Smooth muscle cell (in vitro differentiated cells): ENCODE results near the gene FGD6. TPM values are rescaled to one million over a fixed set of nuclear protein-coding genes. Genes with fewer than 3 reads are reported as not detected.

ENCODE experiments used
- DNase-seq: peaks from one replicate; lab custom pipeline; 2025; ENCODE audit not compliant: unreplicated experiment; lab: John Stamatoyannopoulos, UW
- H2AFZ ChIP-seq: fragments of 200-600 bp; sonication (generic); 2 replicates; pipeline ENCODE4 v1.6.0; 2016; ENCODE audit warnings: antibody characterized with exemption, low read depth, mild to moderate bottlenecking
- H3F3A ChIP-seq: fragments of 200-600 bp; sonication (generic); 2 replicates; pipeline ENCODE4 v1.6.0; 2017; ENCODE audit warnings: antibody characterized with exemption, low read depth
- H3K27ac ChIP-seq: fragments of 200-600 bp; sonication (generic); 2 replicates; pipeline ENCODE4 v1.5.1; 2016; ENCODE audit warnings: low read depth, mild to moderate bottlenecking
- H3K27me3 ChIP-seq: fragments of 200-600 bp; sonication (generic); 2 replicates; pipeline ENCODE4 v1.6.1; 2016; ENCODE audit warnings: low read depth, mild to moderate bottlenecking
- H3K36me3 ChIP-seq: fragments of 200-600 bp; sonication (generic); 2 replicates; pipeline ENCODE4 v1.5.1; 2016; ENCODE audit warnings: low read depth
- H3K4me1 ChIP-seq: fragments of 200-600 bp; sonication (generic); 2 replicates; pipeline ENCODE4 v1.5.1; 2016; ENCODE audit warnings: low read depth
- H3K4me2 ChIP-seq: fragments of 200-600 bp; sonication (generic); 2 replicates; pipeline ENCODE4 v1.6.0; 2016; ENCODE audit warnings: mild to moderate bottlenecking
- H3K4me3 ChIP-seq: fragments of 200-600 bp; sonication (generic); 2 replicates; pipeline ENCODE4 v1.5.1; 2016; ENCODE audit warnings: mild to moderate bottlenecking
- H3K79me2 ChIP-seq: fragments of 200-600 bp; sonication (generic); 2 replicates; pipeline ENCODE4 v1.6.0; 2016; ENCODE audit warnings: low read depth, mild to moderate bottlenecking
- H3K9ac ChIP-seq: fragments of 200-600 bp; sonication (generic); 2 replicates; pipeline ENCODE4 v1.6.0; 2016; ENCODE audit warnings: low read depth
- H3K9me3 ChIP-seq: fragments of 200-600 bp; sonication (generic); replicated peaks from 2 replicates; pipeline ENCODE4 v1.5.1; 2016; ENCODE audit warnings: low read depth
- H4K20me1 ChIP-seq: fragments of 200-600 bp; sonication (generic); 2 replicates; pipeline ENCODE4 v1.6.0; 2016; ENCODE audit warnings: low read depth
- CTCF ChIP-seq: fragments of 200-600 bp; sonication (generic); IDR thresholded peaks from 2 replicates; pipeline ENCODE4 v1.5.1; 2017; ENCODE audit warnings: borderline replicate concordance, mild to moderate bottlenecking, antibody characterized with exemption; ENCODE audit not compliant: insufficient read depth, poor library complexity, severe bottlenecking
- WGBS: methylation state at CpG from one replicate; pipeline ENCODE4 v1.1.7; 2016; ENCODE audit warnings: low lambda C conversion rate; 5-methylcytosine and 5-hydroxymethylcytosine counted together
- polyA plus RNA-seq: library from polyadenylated mRNA; unstranded; fragments of >200 nt; fragmentation: Nextera tagmentation; extraction: Ambion mirVana; gene quantifications from 2 replicates; pipeline ENCODE4 v1.2.1, GENCODE V29; 2016
- total RNA-seq: library from RNA; depleted of rRNA; stranded (reverse); fragments of >200 nt; gene quantifications from 2 replicates; pipeline ENCODE4 v1.2.3, GENCODE V29; 2014

FGD6 gene
- total and polyA plus RNA-seq, 2 experiments from 2014 or later: 2.5 to 7.7 TPM

- no peak overlapping the region for H2AFZ ChIP-seq
- no peak overlapping the region for H3K27ac ChIP-seq
- 87% methylated on average over 4 of the region's 4 CpGs for WGBS
- H3K79me2 ChIP-seq: peaks cover 80% of the 10 kb centered on the region
- no peaks in the 10 kb centered on the region for H4K20me1 ChIP-seq
- H3K4me3 ChIP-seq: no peak overlapping the region
- H3F3A ChIP-seq: no peaks in the 10 kb centered on the region
- no peak overlapping the region for H3K9ac ChIP-seq
- TF ChIP-seq CTCF: no peak
- no peak for DNase-seq
- no peaks in the 10 kb centered on the region for H3K27me3 ChIP-seq
- H3K9me3 ChIP-seq: no peaks in the 10 kb centered on the region
- peaks cover 8% of the 10 kb centered on the region for H3K4me1 ChIP-seq
- no peaks in the 10 kb centered on the region for H3K36me3 ChIP-seq
- H3K4me2 ChIP-seq: no peak overlapping the region
Observed at GRCh38 chr12:95213119-95213518, 4.1 kb downstream of the FGD6 start.

- no peak for TF ChIP-seq CTCF
- no peaks in the 10 kb centered on the region for H3F3A ChIP-seq
- peaks cover 85% of the 10 kb centered on the region for H3K79me2 ChIP-seq
- no peaks in the 10 kb centered on the region for H3K27me3 ChIP-seq
- H3K36me3 ChIP-seq: no peaks in the 10 kb centered on the region
- no peak overlapping the region for H3K9ac ChIP-seq
- no peak overlapping the region for H2AFZ ChIP-seq
- no peak overlapping the region for H3K27ac ChIP-seq
- no peak overlapping the region for H3K4me3 ChIP-seq
- no peaks in the 10 kb centered on the region for H3K9me3 ChIP-seq
- H3K4me2 ChIP-seq: no peak overlapping the region
- no peak for DNase-seq
- WGBS: 54% methylated on average over 4 of the region's 4 CpGs
- no peaks in the 10 kb centered on the region for H4K20me1 ChIP-seq
- peaks cover 8% of the 10 kb centered on the region for H3K4me1 ChIP-seq
Observed at GRCh38 chr12:95212586-95212985, 4.7 kb downstream of the FGD6 start.

- H3K4me1 ChIP-seq: peaks cover 27% of the 10 kb centered on the region
- H3K9ac ChIP-seq: no peak overlapping the region
- no peaks in the 10 kb centered on the region for H3K27me3 ChIP-seq
- H3K27ac ChIP-seq: no peak overlapping the region
- no peaks in the 10 kb centered on the region for H4K20me1 ChIP-seq
- peaks cover 59% of the 10 kb centered on the region for H3K79me2 ChIP-seq
- no peak overlapping the region for H3K4me3 ChIP-seq
- no peak overlapping the region for H2AFZ ChIP-seq
- no peaks in the 10 kb centered on the region for H3K9me3 ChIP-seq
- peaks cover 27% of the 10 kb centered on the region for H3F3A ChIP-seq
- no peak for DNase-seq
- no peaks in the 10 kb centered on the region for H3K36me3 ChIP-seq
- no peak overlapping the region for H3K4me2 ChIP-seq
- no peak for TF ChIP-seq CTCF
- WGBS: 81% methylated on average over 7 of the region's 7 CpGs
Observed at GRCh38 chr12:95208678-95209077, 8.6 kb downstream of the FGD6 start.

- TF ChIP-seq CTCF: no peak
- Histone ChIP-seq H3K27ac (no peak overlapping the region), H3K9ac (no peak overlapping the region), H3F3A (peaks cover 37% of the 10 kb centered on the region), H2AFZ (no peak overlapping the region), H3K36me3 (no peaks in the 10 kb centered on the region), H3K79me2 (peaks cover 49% of the 10 kb centered on the region), H3K4me2 (no peak overlapping the region), H3K27me3 (no peaks in the 10 kb centered on the region), H4K20me1 (no peaks in the 10 kb centered on the region), H3K9me3 (no peaks in the 10 kb centered on the region), H3K4me3 (no peak overlapping the region), H3K4me1 (peaks cover 40% of the 10 kb centered on the region)
- no peak for DNase-seq
- 85% methylated on average over 2 of the region's 2 CpGs for WGBS
Observed at GRCh38 chr12:95207407-95207806, 9.9 kb downstream of the FGD6 start.
